ENCODE measurements around the gene NBPF11.
"Not testable (repeated sequence)": the region's sequence is repeated elsewhere in the genome, so short reads cannot be mapped to it uniquely, and the experiment has no call there.

GRCh38 chr1:148175414-148175813 lies 23.3 kb upstream of the NBPF11 start:
- TF ChIP-seq EZH2 (IDR thresholded peaks at IDR 0.05; ENCODE audit: low read length, unreplicated experiment); CTCF (conservative IDR thresholded peaks at IDR 0.05; ENCODE audit: low read depth, low read length); EZH2phosphoT487 (IDR thresholded peaks at IDR 0.05; ENCODE audit: borderline replicate concordance, low read length): not testable (repeated sequence)

All from PC-3 (cell line).